ENCODE data around the gene DMD.
"Not testable (repeated sequence)": the region's sequence is repeated elsewhere in the genome, so short reads cannot be mapped to it uniquely, and the experiment has no call there.

The DMD gene

DNA sequence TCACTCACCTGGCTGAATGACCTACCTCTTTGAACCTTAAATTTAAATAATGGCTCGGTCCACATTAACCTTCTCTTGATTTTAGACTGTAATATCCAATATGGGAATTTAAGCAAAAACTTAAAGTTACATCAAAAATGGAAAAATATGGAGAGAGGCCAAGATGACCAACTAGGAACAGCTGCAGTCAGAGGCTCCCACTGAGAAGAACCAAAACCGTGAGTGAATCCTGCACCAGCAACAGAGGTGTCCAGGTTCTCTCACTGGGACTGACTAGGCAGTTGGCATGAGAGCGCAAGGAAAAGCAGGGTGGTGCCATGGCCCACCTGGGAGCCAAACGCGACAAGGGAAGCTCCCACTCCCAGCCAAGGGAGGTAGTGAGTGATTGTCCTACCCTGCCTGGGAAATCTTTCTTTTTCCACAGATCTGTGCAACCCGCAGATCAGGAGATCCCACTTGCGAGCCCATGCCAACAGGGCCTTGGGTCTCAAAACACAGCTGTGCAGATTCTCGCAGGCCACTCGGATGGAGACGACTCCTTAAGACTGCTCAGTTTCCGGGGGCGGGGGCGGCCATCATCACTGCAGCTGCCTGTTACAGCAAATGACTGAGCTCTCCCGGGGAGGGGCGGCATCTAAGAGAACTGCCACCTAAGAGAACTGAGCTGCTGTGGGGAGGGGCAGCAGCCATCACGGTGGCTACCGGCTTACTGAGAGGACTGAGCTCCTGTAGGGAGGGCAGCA lies 343.4 kb downstream of the DMD start:
- DNase-seq (ENCODE audit: low read depth in 2 of 2) = no peak

DNA sequence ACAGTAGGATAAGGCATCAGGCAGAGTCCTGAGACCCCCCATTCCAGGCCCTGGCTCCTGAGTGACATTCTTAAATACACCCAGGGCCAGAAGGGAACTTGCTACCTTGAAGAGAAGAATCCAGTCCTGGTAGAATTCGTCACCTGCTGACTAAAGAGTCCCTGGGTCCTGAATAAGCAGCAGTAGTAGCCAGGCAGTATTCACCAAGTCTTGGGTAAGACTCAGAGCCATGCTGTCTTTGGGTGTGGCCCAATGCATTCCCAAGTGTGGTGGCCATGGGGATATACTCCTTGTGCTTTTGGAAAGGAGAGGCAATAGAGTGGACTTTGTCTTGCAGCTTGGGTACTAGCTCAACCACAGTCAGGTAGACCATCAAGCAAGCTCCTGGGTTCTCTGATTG lies 359.1 kb downstream of the DMD start:
- DNase-seq (ENCODE audit: low read depth in 2 of 2) = no peak

DNA sequence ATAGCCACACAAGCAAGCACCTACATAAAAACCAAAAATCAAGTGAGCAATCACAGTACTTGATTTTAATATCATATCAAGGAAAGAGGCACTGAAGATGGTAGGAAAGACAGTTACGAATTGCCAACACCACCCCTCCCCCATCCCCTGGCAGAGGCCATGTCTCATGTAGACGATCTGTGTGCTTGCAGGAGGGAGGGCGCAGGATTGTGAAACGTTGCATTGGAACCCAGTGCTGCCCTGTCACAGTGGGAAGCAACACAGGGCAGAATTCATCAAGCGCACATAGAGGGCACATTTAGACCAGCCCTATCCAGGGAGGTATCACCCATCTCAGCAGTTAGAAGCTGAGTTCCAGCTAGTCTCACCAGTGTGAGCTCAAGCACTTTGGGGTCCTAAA lies 359.8 kb downstream of the DMD start:
- no peak for DNase-seq (ENCODE audit: low read depth in 2 of 2)

DNA sequence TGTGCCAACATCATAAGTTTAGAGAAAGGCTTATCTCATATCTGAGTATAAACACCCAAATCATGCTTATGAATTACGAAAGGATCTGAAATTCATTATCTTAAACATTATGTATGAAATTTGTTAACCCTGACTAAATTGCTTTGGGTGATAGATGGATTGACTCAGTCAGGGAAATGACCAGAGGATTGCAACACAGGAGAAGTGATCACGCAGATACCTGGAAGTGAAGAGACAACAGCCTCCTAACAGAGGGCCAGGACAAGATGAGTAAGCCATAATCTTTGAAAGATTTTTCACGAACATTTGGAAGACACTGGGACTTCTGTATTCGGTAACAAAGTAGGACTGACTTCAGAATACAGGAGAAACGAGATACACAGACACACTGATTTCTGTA lies 363.4 kb downstream of the DMD start:
- no peak for DNase-seq (ENCODE audit: low read depth in 2 of 2)

DNA sequence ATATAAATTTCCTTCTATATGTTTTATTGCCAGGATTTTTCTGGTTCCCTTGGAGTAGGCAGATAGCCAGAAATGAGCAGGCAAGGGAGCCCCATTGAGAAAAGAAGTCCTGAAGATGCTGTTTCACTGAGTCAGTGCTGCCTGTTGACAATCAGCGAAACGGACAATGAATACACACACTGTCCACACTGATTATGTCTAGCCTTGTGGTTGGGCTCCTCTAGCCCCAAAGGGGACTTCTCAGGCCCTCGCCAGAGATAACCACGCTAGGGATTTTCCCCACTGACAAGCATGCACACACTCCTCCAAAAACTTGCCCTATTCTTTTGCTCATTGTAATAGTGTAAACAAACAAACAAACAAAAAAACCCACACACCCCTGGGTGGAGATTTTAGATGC lies 369.3 kb downstream of the DMD start:
- DNase-seq (ENCODE audit: low read depth in 2 of 2) = no peak

DNA sequence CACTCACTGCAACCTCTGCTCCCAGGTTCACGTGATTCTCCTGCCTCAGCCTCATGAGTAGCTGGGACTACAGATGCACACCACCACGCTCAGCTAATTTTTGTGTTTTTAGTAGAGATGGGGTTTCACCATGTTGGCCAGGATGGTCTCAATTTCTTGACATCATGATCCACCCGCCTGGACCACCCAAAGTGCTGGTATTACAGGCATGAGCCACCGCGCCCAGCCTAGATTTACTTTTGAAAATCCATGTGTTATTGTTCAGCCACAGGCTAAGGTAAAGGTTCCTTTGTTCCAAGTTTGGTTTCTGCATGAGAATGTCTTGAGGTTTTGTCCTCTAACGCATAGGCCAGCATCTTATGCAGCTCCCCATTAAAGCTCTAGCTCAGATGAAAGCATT lies 371.6 kb downstream of the DMD start:
- DNase-seq (ENCODE audit: low read depth in 2 of 2) = no peak

DNA sequence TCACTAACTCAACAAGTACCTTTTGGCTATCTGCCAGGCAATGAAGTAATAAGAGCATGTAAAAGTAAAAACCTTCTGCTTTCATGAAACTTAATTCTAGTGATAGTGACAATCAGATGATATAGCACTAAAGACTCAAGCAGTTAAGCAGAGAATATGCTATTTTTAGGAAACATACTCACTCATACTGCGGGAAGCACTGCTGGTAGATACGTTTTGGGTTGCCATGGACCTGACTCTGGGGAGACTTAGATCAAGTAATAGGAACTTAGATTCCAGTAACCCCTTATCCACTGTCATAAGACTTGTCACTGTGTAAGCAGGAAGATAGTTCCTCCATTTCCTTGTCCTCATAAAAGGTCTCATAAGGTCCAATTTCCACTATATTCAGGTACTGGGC lies 386.3 kb downstream of the DMD start:
- no peak for DNase-seq (ENCODE audit: low read depth in 2 of 2)

DNA sequence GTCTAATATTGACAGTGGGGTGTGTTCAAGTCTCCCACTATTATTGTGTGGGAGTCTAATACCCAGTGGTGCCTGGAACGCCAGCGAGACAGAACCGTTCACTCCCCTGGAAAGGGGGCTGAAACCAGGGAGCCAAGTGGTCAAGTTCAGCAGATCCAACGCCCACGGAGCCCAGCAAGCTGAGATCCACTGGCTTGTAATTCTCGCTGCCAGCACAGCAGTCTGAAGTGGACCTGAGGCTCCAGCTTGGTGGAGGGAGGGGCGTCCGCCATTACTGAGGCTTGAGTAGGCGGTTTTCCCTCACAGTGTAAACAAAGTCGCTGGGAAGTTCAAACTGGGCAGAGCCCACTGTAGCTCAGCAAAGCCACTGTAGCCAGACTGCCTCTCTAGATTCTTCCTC lies 407.3 kb downstream of the DMD start:
- no peak for DNase-seq (ENCODE audit: low read depth in 2 of 2)

DNA sequence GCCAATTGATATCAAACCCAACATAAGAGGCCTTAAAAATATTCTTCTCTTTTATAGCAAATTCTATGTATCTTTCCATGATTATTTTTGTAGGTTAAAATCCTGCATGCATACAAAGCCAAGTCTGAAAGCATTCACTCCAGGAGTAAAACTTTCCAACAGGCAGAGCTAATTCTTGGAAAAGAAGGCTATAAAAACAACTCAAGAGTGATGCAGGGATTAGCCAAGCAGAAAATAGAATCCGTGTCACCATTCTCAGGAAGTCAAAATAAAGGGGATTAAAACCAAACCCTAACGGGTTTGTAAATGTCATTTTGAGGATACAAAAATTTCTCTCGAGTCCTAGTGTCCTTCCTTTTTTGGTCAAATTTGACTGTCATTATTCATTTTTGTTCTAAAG lies 412.4 kb downstream of the DMD start:
- DNase-seq (ENCODE audit: low read depth in 2 of 2) = no peak

DNA sequence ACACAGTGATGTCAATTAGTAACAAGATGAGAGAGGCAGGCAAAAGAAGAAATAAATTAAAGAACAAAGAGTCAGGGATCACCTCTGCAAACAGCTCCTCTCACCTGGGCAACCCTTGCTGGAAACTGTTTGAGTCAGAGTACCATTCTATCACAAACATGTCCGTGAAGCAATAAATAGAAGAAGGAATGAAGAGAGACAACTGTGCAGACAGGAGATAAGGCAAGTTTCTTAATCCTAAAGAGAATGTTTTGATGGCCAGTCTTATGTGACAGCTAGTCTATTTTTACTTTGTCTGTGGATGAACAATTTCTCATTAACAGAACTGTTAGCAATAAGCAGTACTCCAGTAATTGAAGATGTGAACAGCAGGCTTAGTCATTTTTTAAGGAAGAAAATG lies 422.4 kb downstream of the DMD start:
- no peak for DNase-seq (ENCODE audit: low read depth in 2 of 2)

DNA sequence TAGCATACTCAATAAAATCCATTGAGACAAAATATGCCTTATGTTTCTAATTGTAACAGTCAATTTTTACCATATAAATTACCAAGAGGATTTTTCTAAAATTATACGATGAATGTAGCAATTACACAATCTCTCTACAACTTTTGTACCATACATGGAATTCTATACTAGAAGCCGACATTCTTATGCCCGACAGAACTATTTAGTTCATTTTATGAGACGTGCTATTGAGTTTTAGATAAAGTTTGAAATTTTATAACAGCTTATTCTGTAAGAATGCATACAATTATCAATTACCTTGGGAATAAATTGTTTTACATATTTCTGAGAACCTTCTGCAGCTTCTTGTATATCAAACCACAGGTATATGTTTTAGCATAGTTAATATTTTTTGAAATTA lies 431.2 kb downstream of the DMD start:
- DNase-seq (ENCODE audit: low read depth in 2 of 2) = no peak

DNA sequence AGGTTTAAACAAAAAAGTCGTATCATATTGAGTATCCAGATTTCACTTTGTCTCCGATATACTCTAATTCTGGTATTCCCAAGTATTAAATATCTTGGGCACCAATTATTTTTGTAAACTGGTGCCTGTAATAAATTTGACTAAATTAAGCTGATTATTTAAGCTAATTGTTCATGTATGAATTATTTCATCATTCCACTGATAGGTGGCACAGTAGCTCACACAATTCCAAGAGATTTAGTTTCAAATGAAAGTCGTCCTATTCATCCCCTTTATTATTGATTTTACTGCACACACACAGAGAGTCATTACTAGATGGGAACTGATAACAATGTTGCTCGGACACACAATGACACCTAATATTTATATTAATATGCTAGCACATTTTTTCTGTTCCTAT lies 432.4 kb downstream of the DMD start:
- DNase-seq (ENCODE audit: low read depth in 2 of 2) = no peak

DNA sequence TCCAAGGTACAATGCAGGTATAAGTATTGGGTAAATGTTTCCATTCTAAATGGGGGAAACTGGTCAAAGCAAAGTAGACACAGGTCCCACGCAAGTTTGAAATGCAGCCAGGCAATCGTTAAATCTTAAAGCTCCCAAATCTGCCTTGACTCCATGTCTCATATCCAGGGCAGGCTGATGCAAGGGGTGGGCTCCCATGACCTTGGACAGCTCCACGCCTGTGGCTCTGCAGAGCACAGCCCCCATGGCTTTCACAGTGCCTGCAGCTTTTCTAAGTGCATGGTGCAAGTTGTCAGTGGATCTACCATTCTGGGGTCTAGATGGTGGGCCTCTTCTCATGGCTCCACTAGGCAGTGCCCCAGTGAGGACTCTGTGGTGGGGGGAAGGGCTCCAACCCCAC lies 436.4 kb downstream of the DMD start:
- DNase-seq (ENCODE audit: low read depth in 2 of 2) = no peak

DNA sequence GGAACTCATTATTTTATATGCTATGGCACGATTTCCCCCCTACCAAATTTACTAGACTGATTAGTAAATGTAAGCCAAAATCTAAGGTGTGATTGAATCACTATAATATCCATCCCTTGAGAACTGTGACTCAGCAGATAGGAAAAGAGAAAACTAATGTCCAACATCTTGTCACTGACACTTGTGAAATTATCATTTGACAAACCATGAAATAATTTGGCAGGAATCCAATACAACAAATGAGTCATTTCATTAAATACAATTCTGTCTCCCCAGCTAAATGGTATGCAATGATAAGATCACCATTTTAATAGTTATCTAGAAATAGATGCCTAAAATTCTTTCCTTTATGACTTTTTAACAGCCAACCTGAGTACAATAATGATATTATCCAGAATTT lies 462.3 kb downstream of the DMD start:
- no peak for DNase-seq (ENCODE audit: low read depth in 2 of 2)

DNA sequence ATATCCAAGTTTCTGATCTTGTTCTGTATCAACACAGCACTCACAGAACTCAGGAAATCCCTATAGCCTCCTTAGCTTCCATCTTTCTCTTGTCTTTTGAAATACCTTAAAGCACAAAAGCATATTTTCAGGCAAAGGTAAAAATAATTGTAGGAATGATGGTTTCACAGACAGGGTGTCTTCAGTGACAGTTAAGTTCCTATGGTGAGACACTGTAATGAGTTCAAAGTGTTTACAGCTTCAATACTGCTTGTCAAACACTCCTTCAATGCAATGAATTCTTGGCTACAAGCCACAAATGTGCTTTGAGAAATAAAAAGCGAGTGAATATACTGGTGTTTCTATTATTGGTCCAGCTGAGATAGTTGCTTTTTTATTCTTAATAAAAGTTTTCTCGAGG lies 466.0 kb downstream of the DMD start:
- no peak for DNase-seq (ENCODE audit: low read depth in 2 of 2)

DNA sequence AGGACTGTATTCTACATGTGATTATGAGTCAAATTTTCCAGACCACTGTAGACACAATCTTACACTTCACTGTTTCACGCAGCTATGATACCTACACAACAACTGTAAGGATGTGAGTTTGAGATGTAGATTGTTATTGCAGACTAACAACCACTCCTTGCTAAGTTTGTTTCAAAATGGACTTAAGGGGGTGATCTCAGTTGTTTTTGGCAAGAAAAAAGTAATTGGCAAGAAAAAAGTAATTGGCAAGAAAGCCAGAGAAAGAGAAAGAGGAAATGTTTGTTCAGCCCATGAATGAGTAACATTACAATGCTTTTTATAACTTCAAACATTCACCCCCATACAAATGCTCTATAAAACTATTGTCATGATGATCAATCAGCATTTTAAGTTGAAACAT lies 466.4 kb downstream of the DMD start:
- DNase-seq (ENCODE audit: low read depth in 2 of 2) = no peak

DNA sequence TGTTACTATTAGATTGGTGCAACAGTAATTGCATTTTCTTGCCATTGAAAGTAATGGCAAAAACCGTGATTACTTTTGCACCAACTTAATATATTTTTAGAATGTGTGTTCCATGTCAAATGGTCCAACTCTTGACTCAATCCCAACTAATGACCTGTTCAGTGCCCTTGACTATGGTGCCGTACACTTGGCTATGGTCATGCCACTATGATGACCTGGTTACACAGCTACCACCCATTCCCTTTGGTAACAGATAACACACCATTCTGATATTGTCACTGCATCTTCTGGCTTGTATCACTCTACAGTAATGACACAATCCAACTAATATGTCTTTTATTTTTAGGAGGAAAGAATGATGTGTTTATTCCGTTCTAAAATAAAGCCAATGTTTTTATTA lies 469.4 kb downstream of the DMD start:
- no peak for DNase-seq (ENCODE audit: low read depth in 2 of 2)

DNA sequence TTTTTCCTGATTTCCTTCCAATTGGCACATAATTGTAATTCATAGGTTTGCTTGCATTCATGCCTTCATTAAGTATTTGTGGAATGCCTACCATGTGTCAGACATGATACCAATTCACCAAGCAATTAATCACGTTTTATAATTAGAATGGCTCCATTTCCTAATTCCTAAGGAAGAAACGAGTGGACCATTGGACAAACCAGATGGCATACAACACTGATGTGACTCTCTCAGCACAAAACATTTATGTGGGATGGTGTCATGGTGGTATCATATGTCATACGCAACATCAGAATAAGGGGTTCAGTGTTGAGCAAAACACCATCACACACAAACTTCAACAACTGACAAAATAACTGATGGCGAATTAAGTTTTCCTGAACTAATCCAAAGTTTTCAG lies 502.8 kb downstream of the DMD start:
- DNase-seq (ENCODE audit: low read depth in 2 of 2) = no peak

DNA sequence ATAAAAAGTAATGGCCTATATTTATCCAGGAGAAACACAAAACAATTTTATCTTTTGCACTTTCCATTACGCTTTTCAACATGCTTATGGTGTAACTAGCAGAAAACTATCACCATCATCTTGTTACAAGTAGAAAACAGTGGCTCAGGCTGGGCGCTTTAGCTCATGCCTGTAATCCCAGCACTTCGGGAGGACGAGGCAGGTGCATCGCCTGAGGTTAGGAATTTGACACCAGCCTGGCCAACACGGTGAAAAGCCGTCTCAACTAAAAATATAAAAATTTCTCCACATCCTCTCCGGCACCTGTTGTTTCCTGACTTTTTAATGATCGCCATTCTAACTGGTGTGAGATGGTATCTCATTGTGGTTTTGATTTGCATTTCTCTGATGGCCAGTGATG lies 506.0 kb downstream of the DMD start:
- DNase-seq (ENCODE audit: low read depth in 2 of 2) = not testable (repeated sequence)

DNA sequence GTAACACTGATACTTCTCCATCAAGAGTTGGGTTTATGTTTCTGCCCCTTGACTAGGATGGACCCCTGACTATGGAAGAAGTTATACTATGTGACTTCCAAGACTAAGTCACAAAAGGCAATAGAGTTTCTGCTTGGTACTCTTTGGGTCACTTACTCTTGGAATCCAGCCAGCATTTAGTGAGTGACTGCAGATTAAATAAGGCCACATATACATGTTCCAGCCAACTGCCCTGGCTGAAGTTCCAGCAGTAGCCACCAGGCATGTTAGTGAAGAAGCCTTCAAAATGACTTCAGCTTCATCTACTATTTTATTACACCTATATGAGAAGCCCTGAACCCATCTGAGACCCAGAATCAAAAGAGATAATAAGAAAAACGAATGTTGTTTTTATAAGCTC lies 524.0 kb downstream of the DMD start:
- no peak for DNase-seq (ENCODE audit: low read depth in 2 of 2)

DNA sequence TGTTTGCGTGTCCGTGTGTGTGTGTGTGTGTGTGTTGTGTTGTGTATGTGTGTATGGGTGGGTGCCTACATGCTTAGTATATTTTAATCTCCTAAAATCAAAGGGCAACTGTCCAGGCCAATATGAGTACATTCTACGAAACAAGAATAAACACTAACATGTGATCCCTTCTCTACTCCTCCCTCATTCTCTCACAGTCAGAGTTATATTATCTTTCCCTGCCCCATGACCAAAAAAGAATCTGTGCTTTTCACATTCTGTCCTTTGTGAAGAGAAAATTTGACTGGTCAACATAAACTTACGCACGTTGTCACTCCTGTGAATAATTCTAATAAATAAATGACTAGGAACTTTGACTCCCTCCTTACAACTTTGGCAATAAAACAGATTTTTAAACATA lies 532.9 kb downstream of the DMD start:
- no peak for DNase-seq (ENCODE audit: low read depth in 2 of 2)

DNA sequence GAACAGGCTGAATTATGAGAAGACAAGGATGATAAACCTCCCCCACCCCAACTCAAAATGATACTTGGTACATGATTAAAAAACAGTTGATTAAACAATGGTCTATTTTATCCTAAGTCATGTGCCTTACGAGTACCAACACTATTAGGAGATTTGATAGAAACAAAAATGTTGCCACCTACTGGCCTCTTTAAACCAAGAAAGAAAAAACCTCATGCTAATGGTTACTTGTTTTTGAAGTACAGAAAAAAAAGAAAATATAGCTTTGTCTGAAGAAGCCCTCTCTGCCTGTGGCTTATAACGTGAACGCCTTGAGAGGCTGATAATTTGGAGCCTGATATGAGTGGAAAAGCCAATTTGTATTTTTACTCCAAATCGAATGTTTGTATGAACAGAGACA lies 538.2 kb downstream of the DMD start:
- no peak for DNase-seq (ENCODE audit: low read depth in 2 of 2)

DNA sequence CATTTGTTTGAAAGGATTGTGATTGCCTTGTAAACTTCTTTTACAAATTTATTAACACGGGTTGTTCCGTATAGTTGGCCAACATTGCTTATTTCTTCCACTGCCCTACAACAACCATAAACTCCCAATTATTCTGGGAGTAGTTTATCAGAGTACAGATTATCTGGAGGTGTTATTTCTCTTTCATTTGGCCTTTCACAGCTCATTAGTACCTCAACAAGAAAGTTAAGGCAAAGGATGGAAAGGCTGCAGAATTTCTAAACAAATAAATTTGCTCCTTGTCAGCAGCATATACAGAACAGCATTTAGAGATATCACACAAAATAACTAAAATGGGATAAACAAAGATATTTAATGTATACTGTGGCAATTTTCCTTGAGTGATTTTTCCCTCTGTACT lies 548.8 kb downstream of the DMD start:
- DNase-seq (ENCODE audit: low read depth in 2 of 2) = no peak

DNA sequence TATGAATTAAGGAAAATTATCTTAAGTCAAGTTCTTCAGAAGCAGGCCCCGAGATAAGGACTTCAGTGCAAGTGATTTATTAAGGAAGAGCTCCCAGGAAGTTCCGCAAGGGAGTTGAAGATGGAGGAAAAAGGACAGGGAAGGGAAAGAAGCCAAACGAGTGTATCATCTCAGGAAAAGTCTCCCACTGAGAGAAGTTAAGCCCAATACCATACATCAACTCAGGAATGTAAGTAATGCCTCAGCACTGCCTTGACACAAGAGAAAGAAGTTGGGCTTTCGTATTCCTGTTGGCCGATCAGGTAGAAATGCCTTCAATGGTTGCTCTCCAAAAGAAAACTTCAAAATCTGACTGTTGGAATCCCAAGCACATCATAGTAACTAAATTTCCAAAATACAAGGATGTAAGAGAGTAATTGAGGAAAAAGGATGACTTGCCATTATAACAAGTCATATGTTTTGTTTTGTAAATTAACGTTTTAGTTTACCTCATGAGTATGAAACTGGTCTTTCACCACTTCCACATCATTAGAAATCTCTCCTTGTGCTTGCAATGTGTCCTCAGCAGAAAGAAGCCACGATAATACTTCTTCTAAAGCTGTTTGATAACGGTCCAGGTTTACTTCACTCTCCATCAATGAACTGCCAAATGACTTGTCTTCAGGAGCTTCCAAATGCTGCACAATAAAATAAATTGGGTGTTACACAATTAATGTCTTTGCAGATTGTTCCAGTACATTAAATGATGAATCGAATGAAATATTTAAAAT lies 566.7 kb downstream of the DMD start:
- no peak for DNase-seq (ENCODE audit: low read depth in 2 of 2)
